GM23248 (cell line): ENCODE measurements around the gene RARA. TPM values are rescaled to one million over a fixed set of nuclear protein-coding genes. Genes with fewer than 3 reads are reported as not detected.

ENCODE experiments used
- DNase-seq: peaks from one replicate; pipeline ENCODE4 v3.0.0-alpha.2; 2015
- H2AFZ ChIP-seq: fragments of 200-600 bp; sonication (generic); 2 replicates; pipeline ENCODE4 v1.6.1; 2016; ENCODE audit warnings: antibody characterized with exemption
- H3F3A ChIP-seq: fragments of 200-600 bp; sonication (generic); 2 replicates; pipeline ENCODE4 v1.6.1; 2016; ENCODE audit warnings: mild to moderate bottlenecking, antibody characterized with exemption, mixed run types; ENCODE audit not compliant: insufficient read depth
- H3K27ac ChIP-seq: fragments of 200-600 bp; sonication (generic); 2 replicates; pipeline ENCODE4 v1.5.1; 2016; ENCODE audit warnings: mild to moderate bottlenecking
- H3K27me3 ChIP-seq: fragments of 200-600 bp; sonication (generic); replicated peaks from 2 replicates; pipeline ENCODE4 v1.6.1; 2016; ENCODE audit warnings: mild to moderate bottlenecking; ENCODE audit not compliant: insufficient read depth
- H3K36me3 ChIP-seq: fragments of 200-600 bp; sonication (generic); 2 replicates; pipeline ENCODE4 v1.6.1; 2016; ENCODE audit warnings: low read depth, mild to moderate bottlenecking
- H3K4me1 ChIP-seq: fragments of 200-600 bp; sonication (generic); 2 replicates; pipeline ENCODE4 v1.6.1; 2016; ENCODE audit warnings: mild to moderate bottlenecking; ENCODE audit not compliant: insufficient read depth
- H3K4me2 ChIP-seq: fragments of 200-600 bp; sonication (generic); one replicate; pipeline ENCODE4 v1.6.1; 2016; ENCODE audit warnings: mild to moderate bottlenecking; ENCODE audit not compliant: unreplicated experiment
- H3K4me3 ChIP-seq: fragments of 200-600 bp; sonication (generic); 2 replicates; pipeline ENCODE4 v1.5.1; 2016; ENCODE audit warnings: mild to moderate bottlenecking
- H3K79me2 ChIP-seq: fragments of 200-600 bp; sonication (generic); 2 replicates; pipeline ENCODE4 v1.6.1; 2016; ENCODE audit warnings: mild to moderate bottlenecking; ENCODE audit not compliant: insufficient read depth
- H3K9ac ChIP-seq: fragments of 200-600 bp; sonication (generic); 2 replicates; pipeline ENCODE4 v1.6.1; 2016; ENCODE audit warnings: mild to moderate bottlenecking
- H3K9me2 ChIP-seq: fragments of 200-600 bp; sonication (generic); 2 replicates; pipeline ENCODE4 v1.6.1; 2016; ENCODE audit warnings: mixed run types, mild to moderate bottlenecking, moderate library complexity; ENCODE audit not compliant: insufficient read depth
- H3K9me3 ChIP-seq: fragments of 200-600 bp; sonication (generic); one replicate; pipeline ENCODE4 v1.6.1; 2017; ENCODE audit warnings: low read depth
- H4K20me1 ChIP-seq: fragments of 200-600 bp; sonication (generic); 2 replicates; pipeline ENCODE4 v1.6.0; 2016; ENCODE audit not compliant: insufficient read depth
- EZH2 ChIP-seq: fragments of 200-600 bp; sonication (generic); IDR thresholded peaks from 2 replicates; pipeline ENCODE4 v1.6.1; 2018; ENCODE audit warnings: antibody characterized with exemption, mild to moderate bottlenecking; ENCODE audit not compliant: insufficient read depth, poor library complexity, severe bottlenecking
- EZH2phosphoT487 ChIP-seq: fragments of 200-600 bp; sonication (generic); IDR thresholded peaks from 2 replicates; pipeline ENCODE4 v1.6.1; 2018; ENCODE audit warnings: antibody characterized with exemption, moderate library complexity, mild to moderate bottlenecking, low read depth; ENCODE audit not compliant: insufficient read depth
- WGBS, 2 experiments: methylation state at CpG; one replicate each; pipeline ENCODE4 v1.1.6; 2015 to 2017; ENCODE audit warnings: low lambda C conversion rate in 2 of 2, low coverage in 1 of 2; ENCODE audit errors: missing lambda C conversion rate in 2 of 2; 5-methylcytosine and 5-hydroxymethylcytosine counted together
- in situ Hi-C: fragments of 300-500 bp; cut with MboI; formaldehyde crosslinking; loops from 2 replicates; pipeline ENCODE4 v1.15.0; 2020
- polyA plus RNA-seq: library from polyadenylated mRNA; unstranded; fragments of >200 nt; fragmentation: Nextera tagmentation; extraction: Ambion mirVana; gene quantifications from 2 replicates; pipeline ENCODE4 v1.2.1, GENCODE V29; 2016
- total RNA-seq: library from RNA; depleted of rRNA; stranded (reverse); fragments of >200 nt; shearing (Covaris generic); gene quantifications from 2 replicates; pipeline ENCODE4 v1.2.3, GENCODE V29; 2014

RARA gene
- total and polyA plus RNA-seq, 2 experiments from 2014 or later = 23.7 to 38.9 TPM

DNA sequence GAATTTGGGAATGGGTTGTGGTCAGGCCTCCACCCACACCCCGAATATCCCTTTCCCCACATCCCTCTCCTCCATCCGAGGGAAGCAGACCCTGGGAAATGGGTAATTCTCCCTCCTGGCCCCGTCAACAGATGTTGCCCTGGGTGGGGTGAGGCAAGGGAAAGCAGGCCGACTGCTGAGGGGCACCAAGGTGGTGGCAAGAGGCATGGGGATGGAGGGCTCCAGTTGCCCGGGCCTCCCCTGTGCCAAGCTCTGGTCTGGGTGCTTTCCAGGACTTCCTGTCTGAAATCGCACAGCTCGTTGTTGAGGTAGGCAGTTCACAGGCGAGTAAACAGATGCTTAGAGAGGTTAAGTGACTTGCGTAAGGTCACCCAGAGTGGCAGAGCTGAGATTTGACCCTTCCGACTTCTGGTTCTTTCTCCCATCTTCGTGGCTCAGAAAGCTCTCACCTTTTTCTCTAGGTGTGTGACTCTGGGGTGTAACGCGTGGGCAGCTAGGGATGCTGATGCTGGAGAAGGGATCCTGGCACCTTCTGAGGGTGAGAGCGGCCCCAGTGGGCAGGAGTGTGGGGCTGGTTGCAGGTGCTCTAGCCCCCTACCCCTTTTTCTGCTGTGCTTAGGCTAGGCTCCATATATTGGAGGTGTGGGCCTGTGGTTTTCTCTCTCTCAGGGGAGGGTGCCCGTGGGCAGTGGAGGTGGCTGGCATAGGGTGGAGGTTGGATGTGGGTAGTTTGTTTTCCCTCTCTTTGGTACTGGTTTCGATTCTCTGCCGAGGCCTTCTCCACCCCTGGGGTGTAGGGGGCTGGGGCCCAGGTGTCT, 17.2 kb downstream of the RARA start:
- no peak overlapping the region for H3K9ac ChIP-seq
- no peak overlapping the region for H3K4me3 ChIP-seq
- in situ Hi-C loops = no loop called here
- 55 to 57% methylated on average over 17 of the region's 17 CpGs for WGBS, 2 experiments
- H3K9me2 ChIP-seq = no peaks in the 10 kb centered on the region
- peaks cover 78% of the 10 kb centered on the region for H3K4me1 ChIP-seq
- no peak for DNase-seq
- H3F3A ChIP-seq = peaks cover 14% of the 10 kb centered on the region
- H3K27ac ChIP-seq = no peak overlapping the region
- no peaks in the 10 kb centered on the region for H3K27me3 ChIP-seq
- H3K79me2 ChIP-seq = peaks cover 100% of the 10 kb centered on the region
- no peaks in the 10 kb centered on the region for H3K9me3 ChIP-seq
- H4K20me1 ChIP-seq = no peaks in the 10 kb centered on the region; the same call in 1 of the 2 replicates
- no peak overlapping the region for H2AFZ ChIP-seq
- TF ChIP-seq EZH2 (no peak), EZH2phosphoT487 (no peak)
- 0 out of 2 replicates have a peak, but pooled peaks cover under 1% of the 10 kb centered on the region for H3K36me3 ChIP-seq
- H3K4me2 ChIP-seq = no peak overlapping the region

- DNase-seq = no peak
- H4K20me1 ChIP-seq = no peaks in the 10 kb centered on the region; the same call in 1 of the 2 replicates
- WGBS, 2 experiments = 76 to 87% methylated on average over 1 of the region's 1 CpG
Measured at GRCh38 chr17:40326832-40327199, 17.8 kb downstream of the RARA start.

GRCh38 chr17:40327244-40327729, 18.3 kb downstream of the RARA start:
- Histone ChIP-seq H3K27ac (no peak overlapping the region), H3K9ac (0 out of 2 replicates have a peak overlapping the region, but pooled peaks have one; percentile 37), H3F3A (peaks cover 14% of the 10 kb centered on the region), H3K4me2 (peak overlapping the region; percentile 64), H3K27me3 (no peaks in the 10 kb centered on the region), H2AFZ (no peak overlapping the region), H4K20me1 (no peaks in the 10 kb centered on the region; the same call in 1 of the 2 replicates), H3K4me3 (no peak overlapping the region), H3K9me2 (no peaks in the 10 kb centered on the region), H3K36me3 (0 out of 2 replicates have a peak, but pooled peaks cover 4% of the 10 kb centered on the region), H3K4me1 (peaks cover 78% of the 10 kb centered on the region), H3K9me3 (no peaks in the 10 kb centered on the region), H3K79me2 (peaks cover 100% of the 10 kb centered on the region)
- 73 to 74% methylated on average over 4 of the region's 4 CpGs for WGBS, 2 experiments
- no peak for DNase-seq
- in situ Hi-C loops = no loop called here
- TF ChIP-seq EZH2 (no peak), EZH2phosphoT487 (no peak)

More at GRCh38 chr17:40326832-40327199, 17.8 kb downstream of the RARA start:
- H3K9me2 ChIP-seq = no peaks in the 10 kb centered on the region
- peaks cover 14% of the 10 kb centered on the region for H3F3A ChIP-seq
- no peak overlapping the region for H3K4me2 ChIP-seq
- no peak overlapping the region for H3K4me3 ChIP-seq
- TF ChIP-seq EZH2 (no peak), EZH2phosphoT487 (no peak)
- H3K9me3 ChIP-seq = no peaks in the 10 kb centered on the region
- no peak overlapping the region for H3K9ac ChIP-seq
- in situ Hi-C loops = no loop called here
- peaks cover 78% of the 10 kb centered on the region for H3K4me1 ChIP-seq
- H3K36me3 ChIP-seq = 0 out of 2 replicates have a peak, but pooled peaks cover 4% of the 10 kb centered on the region
- H3K27me3 ChIP-seq = no peaks in the 10 kb centered on the region
- H3K79me2 ChIP-seq = peaks cover 100% of the 10 kb centered on the region
- no peak overlapping the region for H3K27ac ChIP-seq
- no peak overlapping the region for H2AFZ ChIP-seq

DNA sequence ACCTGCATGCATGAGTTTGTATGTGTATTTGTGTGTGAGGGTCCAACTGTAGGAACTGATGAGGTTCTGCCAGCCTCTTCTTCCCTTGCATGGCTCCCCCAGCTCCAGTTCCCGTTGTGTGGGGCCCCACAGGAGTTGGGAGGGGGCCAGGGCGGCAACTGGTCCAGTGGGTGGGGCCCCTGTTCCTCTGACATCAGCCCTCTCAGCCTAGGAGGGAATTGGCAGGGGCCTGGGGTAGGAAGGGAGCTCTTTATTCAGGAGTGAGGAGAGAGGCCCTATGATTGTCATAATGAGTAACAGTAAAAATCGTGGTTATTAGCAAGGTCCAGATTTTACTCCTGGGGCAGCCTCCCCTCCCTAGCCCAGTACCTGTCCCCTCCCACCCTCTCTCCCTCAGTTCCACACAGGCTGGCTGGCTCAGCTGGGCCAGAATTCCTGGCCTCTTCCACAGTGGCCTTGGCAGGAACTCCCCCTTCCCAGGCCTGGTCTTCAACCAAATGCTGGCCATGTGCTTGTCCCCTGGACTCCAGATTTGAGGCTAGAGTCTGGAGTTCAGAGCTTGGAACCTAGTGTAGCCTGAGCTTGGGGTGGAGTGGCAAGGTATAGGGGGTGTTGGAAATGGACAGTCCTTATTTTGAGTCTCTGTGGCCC, 18.9 kb downstream of the RARA start:
- Histone ChIP-seq H3K36me3 (0 out of 2 replicates have a peak, but pooled peaks cover 4% of the 10 kb centered on the region), H3K4me3 (no peak overlapping the region), H3K27ac (peak overlapping the region; percentile 59), H3K9ac (peak overlapping the region; percentile 37), H4K20me1 (no peaks in the 10 kb centered on the region; the same call in 1 of the 2 replicates), H3F3A (peaks cover 14% of the 10 kb centered on the region), H3K9me3 (no peaks in the 10 kb centered on the region), H3K4me2 (peak overlapping the region; percentile 64), H3K4me1 (peaks cover 78% of the 10 kb centered on the region), H2AFZ (no peak overlapping the region), H3K79me2 (peaks cover 100% of the 10 kb centered on the region), H3K9me2 (no peaks in the 10 kb centered on the region), H3K27me3 (no peaks in the 10 kb centered on the region)
- in situ Hi-C loops = no loop called here
- WGBS, 2 experiments = 3 to 8% methylated on average over 2 to 3 of the region's 3 CpGs
- TF ChIP-seq EZH2phosphoT487 = no peak
- no peak for TF ChIP-seq EZH2
- peak; percentile 66 for DNase-seq
